ENCODE measurements around the gene ARL6IP4.

ARL6IP4 gene

DNA sequence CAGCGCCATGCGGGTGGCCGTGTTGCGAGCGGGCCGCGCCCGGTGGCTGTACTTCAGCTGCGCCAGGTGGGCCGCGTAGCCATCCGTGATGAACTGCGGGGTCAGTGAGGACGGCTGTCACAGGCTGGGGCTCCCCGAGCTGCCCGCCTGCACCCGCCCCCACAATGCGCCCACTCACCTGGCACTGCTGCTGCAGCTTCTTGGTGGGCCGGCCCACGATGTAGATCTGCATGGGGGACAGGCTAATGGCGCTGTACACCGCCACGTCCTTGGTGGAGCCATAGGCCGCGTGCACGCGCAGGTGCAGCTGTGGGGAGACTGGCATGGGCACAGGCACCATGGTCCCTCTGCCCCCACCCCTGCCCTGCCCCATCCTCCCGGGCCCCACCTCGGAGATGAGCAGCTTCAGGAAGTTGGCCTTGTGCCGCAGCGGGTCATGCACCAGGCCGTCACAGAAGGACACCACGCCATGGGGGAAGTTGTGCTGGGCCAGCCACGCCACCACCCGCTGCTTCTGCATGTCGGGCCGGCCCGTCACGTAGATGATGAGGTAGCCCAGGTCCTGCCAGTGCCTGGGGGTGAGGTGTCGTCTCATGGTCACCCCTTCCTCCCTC is 5.9 kb downstream of the ARL6IP4 start:
- DNase-seq (ENCODE audit: extremely low read depth, insufficient read length): no peak
- Histone ChIP-seq H3K4me3 (replicated peaks; ENCODE audit: low read depth, low read length) (no peak overlapping the region), H3K27me3 (replicated peaks; ENCODE audit: control insufficient read depth, insufficient read depth, low read length) (no peaks in the 10 kb centered on the region; the same call in 1 of the 2 replicates), H3K36me3 (ENCODE audit: control insufficient read depth, insufficient read depth, low read length) (peaks cover 8% of the 10 kb centered on the region)
- no peak for TF ChIP-seq CTCF (IDR thresholded peaks at IDR 0.05; ENCODE audit: insufficient read depth, low read length, poor library complexity, severe bottlenecking)

- no peaks in the 10 kb centered on the region; the same call in 1 of the 2 replicates for H3K27me3 ChIP-seq (replicated peaks; ENCODE audit: control insufficient read depth, insufficient read depth, low read length)
- TF ChIP-seq CTCF (IDR thresholded peaks at IDR 0.05; ENCODE audit: insufficient read depth, low read length, poor library complexity, severe bottlenecking): no peak
- no peak overlapping the region for H3K4me3 ChIP-seq (replicated peaks; ENCODE audit: low read depth, low read length)
- peaks cover 6% of the 10 kb centered on the region for H3K36me3 ChIP-seq (ENCODE audit: control insufficient read depth, insufficient read depth, low read length)
- DNase-seq (ENCODE audit: extremely low read depth, insufficient read length): no peak
Measured at GRCh38 chr12:122987086-122987951, 6.8 kb downstream of the ARL6IP4 start.

GRCh38 chr12:122988036-122988435 is 7.6 kb downstream of the ARL6IP4 start:
- H3K27me3 ChIP-seq (replicated peaks; ENCODE audit: control insufficient read depth, insufficient read depth, low read length): no peaks in the 10 kb centered on the region; the same call in 1 of the 2 replicates
- peaks cover 2% of the 10 kb centered on the region for H3K36me3 ChIP-seq (ENCODE audit: control insufficient read depth, insufficient read depth, low read length)
- TF ChIP-seq CTCF (IDR thresholded peaks at IDR 0.05; ENCODE audit: insufficient read depth, low read length, poor library complexity, severe bottlenecking): no peak
- no peak for DNase-seq (ENCODE audit: extremely low read depth, insufficient read length)
- no peak overlapping the region for H3K4me3 ChIP-seq (replicated peaks; ENCODE audit: low read depth, low read length)

- Histone ChIP-seq H3K36me3 (ENCODE audit: control insufficient read depth, insufficient read depth, low read length) (no peaks in the 10 kb centered on the region), H3K4me3 (replicated peaks; ENCODE audit: low read depth, low read length) (no peak overlapping the region), H3K27me3 (replicated peaks; ENCODE audit: control insufficient read depth, insufficient read depth, low read length) (no peaks in the 10 kb centered on the region; the same call in 1 of the 2 replicates)
- TF ChIP-seq CTCF (IDR thresholded peaks at IDR 0.05; ENCODE audit: insufficient read depth, low read length, poor library complexity, severe bottlenecking): no peak
- no peak for DNase-seq (ENCODE audit: extremely low read depth, insufficient read length)
Measured at GRCh38 chr12:122988612-122989212, 8.2 kb downstream of the ARL6IP4 start.

GRCh38 chr12:122989225-122989839 is 8.9 kb downstream of the ARL6IP4 start:
- Histone ChIP-seq H3K36me3 (ENCODE audit: control insufficient read depth, insufficient read depth, low read length) (no peaks in the 10 kb centered on the region), H3K4me3 (replicated peaks; ENCODE audit: low read depth, low read length) (no peak overlapping the region), H3K27me3 (replicated peaks; ENCODE audit: control insufficient read depth, insufficient read depth, low read length) (no peaks in the 10 kb centered on the region; the same call in 1 of the 2 replicates)
- DNase-seq (ENCODE audit: extremely low read depth, insufficient read length): no peak
- TF ChIP-seq CTCF (IDR thresholded peaks at IDR 0.05; ENCODE audit: insufficient read depth, low read length, poor library complexity, severe bottlenecking): no peak

Measured in GM06990 (cell line).